ENCODE measurements around the gene AQP1. TPM values are rescaled to one million over a fixed set of nuclear protein-coding genes. Genes with fewer than 3 reads are reported as not detected.
A peak's percentile ranks its signal among the peaks of the same experiment; 100 is the strongest.

Gene AQP1
- total and polyA plus RNA-seq, 4 experiments from 2014 or later, result not detected

- intact Hi-C loops (cut with micrococcal nuclease), result no loop called here
- H3K27me3 ChIP-seq (ENCODE audit: insufficient read depth, low read length), result no peaks in the 10 kb centered on the region
- H3K9me3 Mint-ChIP-seq, result peaks cover 0 to 10% (median 2%) of the 10 kb centered on the region in 8 donors
Observed at GRCh38 chr7:30927559-30927958, 15.9 kb downstream of the AQP1 start.

DNA sequence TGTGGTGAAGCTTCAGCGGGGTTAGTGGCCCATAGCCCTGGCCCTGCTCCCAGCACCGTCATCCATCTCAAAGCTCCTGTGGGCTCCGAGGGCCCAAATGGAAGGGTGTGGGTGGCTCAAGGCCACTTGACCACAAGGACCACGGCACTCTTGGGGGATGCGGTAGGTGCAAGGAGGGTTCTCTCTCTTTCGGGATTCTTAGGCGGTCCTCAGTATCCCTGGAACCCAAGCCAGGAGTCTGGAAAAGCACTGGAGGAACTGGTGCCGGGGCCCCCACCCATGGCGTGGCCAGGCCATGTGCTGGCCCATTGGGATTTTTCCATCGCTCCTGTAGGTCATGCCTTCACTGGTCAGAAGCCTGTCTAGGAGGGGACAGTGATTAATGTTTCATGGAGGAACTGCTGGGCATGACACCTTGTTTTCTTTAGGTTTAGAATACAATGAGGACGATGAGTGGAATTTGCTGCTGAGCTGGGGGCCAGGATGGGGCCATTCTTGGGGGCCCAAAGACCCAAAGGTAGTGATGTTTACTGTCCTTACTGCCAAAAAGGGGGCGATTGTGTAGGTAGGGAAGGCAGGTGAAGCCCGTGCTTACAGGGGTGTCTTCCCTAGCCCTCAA lies 16.7 kb downstream of the AQP1 start:
- no peak for DNase-seq
- no peak overlapping the region for H3K4me3 Mint-ChIP-seq
- no peaks in the 10 kb centered on the region for H3K27me3 Mint-ChIP-seq
- intact Hi-C loops (cut with micrococcal nuclease), result no loop called here
- H3K9me3 ChIP-seq (ENCODE audit: control insufficient read depth in 1 of 2, low read length in 2 of 2), result peaks cover 0 to 4% of the 10 kb centered on the region in 2 donors
- no peaks in the 10 kb centered on the region for H3K36me3 Mint-ChIP-seq
- H3K4me1 Mint-ChIP-seq, result no peaks in the 10 kb centered on the region
- H3K27ac ChIP-seq (ENCODE audit: low read depth, low read length), result no peak overlapping the region
- no peaks in the 10 kb centered on the region for H3K4me1 ChIP-seq (ENCODE audit: insufficient read depth, low read length)
- H3K27me3 ChIP-seq (ENCODE audit: insufficient read depth, low read length), result no peaks in the 10 kb centered on the region
- no peak overlapping the region for H3K4me3 ChIP-seq (ENCODE audit: low read length in 2 of 2)
- H3K9me3 Mint-ChIP-seq, result peaks cover 0 to 10% (median 2%) of the 10 kb centered on the region in 8 donors
- H3K36me3 ChIP-seq (ENCODE audit: insufficient read depth, low read length), result no peaks in the 10 kb centered on the region
- ChIA-PET CTCF (ENCODE audit: partially characterized antibody) (no interaction called here), POLR2A (ENCODE audit: partially characterized antibody) (no interaction called here)
- no peak overlapping the region for H3K27ac Mint-ChIP-seq

More at GRCh38 chr7:30927559-30927958, 15.9 kb downstream of the AQP1 start:
- Histone ChIP-seq H3K36me3 (ENCODE audit: insufficient read depth, low read length) (no peaks in the 10 kb centered on the region), H3K27ac (ENCODE audit: low read depth, low read length) (no peak overlapping the region), H3K4me1 (ENCODE audit: insufficient read depth, low read length) (no peaks in the 10 kb centered on the region), H3K9me3 (ENCODE audit: control insufficient read depth in 1 of 2, low read length in 2 of 2) (peaks cover 0 to 4% of the 10 kb centered on the region in 2 donors), H3K4me3 (ENCODE audit: low read length in 2 of 2) (no peak overlapping the region)
- Mint-ChIP-seq H3K36me3 (no peaks in the 10 kb centered on the region), H3K4me3 (no peak overlapping the region), H3K27ac (no peak overlapping the region), H3K27me3 (no peaks in the 10 kb centered on the region), H3K4me1 (no peaks in the 10 kb centered on the region)
- CTCF ChIA-PET (ENCODE audit: partially characterized antibody), result no interaction called here
- no peak for DNase-seq
- POLR2A ChIA-PET (ENCODE audit: partially characterized antibody), result no interaction called here

DNA sequence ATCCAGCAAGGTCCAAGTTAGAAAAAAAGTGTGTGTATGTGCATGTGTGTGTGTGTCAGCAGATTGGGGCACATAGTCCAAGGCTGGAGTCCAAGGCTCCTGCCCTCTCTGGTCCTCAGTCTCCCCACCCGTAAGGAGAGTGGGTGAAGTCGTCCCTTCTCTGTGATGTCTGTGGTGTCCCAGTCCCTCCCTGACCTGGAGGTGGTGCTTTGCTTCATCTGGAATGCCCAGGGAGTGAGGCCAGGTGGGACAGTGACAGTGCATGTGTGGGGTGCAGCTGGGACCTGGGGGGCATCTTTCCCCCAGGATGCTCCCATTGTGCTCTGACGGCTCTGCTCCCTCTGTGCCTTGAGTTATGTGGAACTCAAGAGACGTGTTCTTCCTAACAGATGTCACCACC lies 18.0 kb downstream of the AQP1 start:
- Mint-ChIP-seq H3K9me3 (peaks cover 0 to 10% (median 2%) of the 10 kb centered on the region in 8 donors), H3K4me1 (no peaks in the 10 kb centered on the region), H3K27me3 (peaks cover 0 to 2% of the 10 kb centered on the region in 2 donors), H3K27ac (peak overlapping the region in 1 of 7 donors; percentile 25), H3K36me3 (no peaks in the 10 kb centered on the region), H3K4me3 (no peak overlapping the region)
- Histone ChIP-seq H3K4me3 (ENCODE audit: low read length in 2 of 2) (no peak overlapping the region), H3K36me3 (ENCODE audit: insufficient read depth, low read length) (no peaks in the 10 kb centered on the region), H3K27ac (ENCODE audit: low read depth, low read length) (no peak overlapping the region), H3K9me3 (ENCODE audit: control insufficient read depth in 1 of 2, low read length in 2 of 2) (peaks cover 0 to 4% of the 10 kb centered on the region in 2 donors), H3K4me1 (ENCODE audit: insufficient read depth, low read length) (no peaks in the 10 kb centered on the region), H3K27me3 (ENCODE audit: insufficient read depth, low read length) (no peaks in the 10 kb centered on the region)
- no peak for DNase-seq
- ChIA-PET CTCF (ENCODE audit: partially characterized antibody) (interaction anchor here (1.2 to 2.3 kb wide), 2 partner anchors 9 to 193 kb away, joined by 3 to 13 read pairs; no protein-coding TSS in a partner anchor), POLR2A (ENCODE audit: partially characterized antibody) (no interaction called here)
- intact Hi-C loops (cut with micrococcal nuclease), result no loop called here

- no peaks in the 10 kb centered on the region for H3K4me1 Mint-ChIP-seq
- H3K27me3 Mint-ChIP-seq, result peaks cover 2 to 4% of the 10 kb centered on the region in 2 donors
- no peak for DNase-seq
- Histone ChIP-seq H3K36me3 (ENCODE audit: insufficient read depth, low read length) (no peaks in the 10 kb centered on the region), H3K9me3 (ENCODE audit: control insufficient read depth in 1 of 2, low read length in 2 of 2) (peaks cover 0 to 4% of the 10 kb centered on the region in 2 donors), H3K4me3 (ENCODE audit: low read length in 2 of 2) (no peak overlapping the region), H3K27ac (ENCODE audit: low read depth, low read length) (no peak overlapping the region), H3K27me3 (ENCODE audit: insufficient read depth, low read length) (no peaks in the 10 kb centered on the region), H3K4me1 (ENCODE audit: insufficient read depth, low read length) (no peaks in the 10 kb centered on the region)
- intact Hi-C loops (cut with micrococcal nuclease), result no loop called here
- no peak overlapping the region for H3K27ac Mint-ChIP-seq
- ChIA-PET CTCF (ENCODE audit: partially characterized antibody) (interaction anchor here (1.2 to 2.3 kb wide), 3 partner anchors 8 to 192 kb away, joined by 3 to 13 read pairs (median 7); no protein-coding TSS in a partner anchor), POLR2A (ENCODE audit: partially characterized antibody) (no interaction called here)
- H3K9me3 Mint-ChIP-seq, result peaks cover 0 to 10% (median 2%) of the 10 kb centered on the region in 8 donors
- no peaks in the 10 kb centered on the region for H3K36me3 Mint-ChIP-seq
- no peak overlapping the region for H3K4me3 Mint-ChIP-seq
Observed at GRCh38 chr7:30930621-30931020, 19.0 kb downstream of the AQP1 start.

- intact Hi-C loops (cut with micrococcal nuclease), result no loop called here
- no peaks in the 10 kb centered on the region for H3K4me1 Mint-ChIP-seq
- Histone ChIP-seq H3K9me3 (ENCODE audit: control insufficient read depth in 1 of 2, low read length in 2 of 2) (peaks cover 0 to 4% of the 10 kb centered on the region in 2 donors), H3K4me1 (ENCODE audit: insufficient read depth, low read length) (no peaks in the 10 kb centered on the region), H3K27me3 (ENCODE audit: insufficient read depth, low read length) (no peaks in the 10 kb centered on the region), H3K27ac (ENCODE audit: low read depth, low read length) (no peak overlapping the region), H3K4me3 (ENCODE audit: low read length in 2 of 2) (no peak overlapping the region), H3K36me3 (ENCODE audit: insufficient read depth, low read length) (no peaks in the 10 kb centered on the region)
- H3K27me3 Mint-ChIP-seq, result peaks cover 2 to 4% of the 10 kb centered on the region in 2 donors
- H3K4me3 Mint-ChIP-seq, result no peak overlapping the region
- CTCF ChIA-PET (ENCODE audit: partially characterized antibody), result interaction anchor here (2.0 to 2.3 kb wide), 2 partner anchors 8 to 52 kb away, joined by 7 to 13 read pairs; no protein-coding TSS in a partner anchor
- no peaks in the 10 kb centered on the region for H3K36me3 Mint-ChIP-seq
- peaks cover 0 to 10% (median 2%) of the 10 kb centered on the region in 8 donors for H3K9me3 Mint-ChIP-seq
- no peak for DNase-seq
- POLR2A ChIA-PET (ENCODE audit: partially characterized antibody), result no interaction called here
- H3K27ac Mint-ChIP-seq, result no peak overlapping the region
Observed at GRCh38 chr7:30931161-30931928, 19.7 kb downstream of the AQP1 start.

GRCh38 chr7:30931929-30932540 lies 20.4 kb downstream of the AQP1 start:
- H3K4me3 ChIP-seq (ENCODE audit: low read length in 2 of 2), result no peak overlapping the region
- H3K27me3 Mint-ChIP-seq, result peaks cover 2 to 4% of the 10 kb centered on the region in 2 donors
- POLR2A ChIA-PET (ENCODE audit: partially characterized antibody), result no interaction called here
- H3K4me1 Mint-ChIP-seq, result no peaks in the 10 kb centered on the region
- intact Hi-C loops (cut with micrococcal nuclease), result no loop called here
- CTCF ChIA-PET (ENCODE audit: partially characterized antibody), result interaction anchor here (2.0 kb wide), 1 partner anchor 51 kb away, joined by 7 read pairs; no protein-coding TSS in a partner anchor
- H3K36me3 ChIP-seq (ENCODE audit: insufficient read depth, low read length), result no peaks in the 10 kb centered on the region
- H3K4me1 ChIP-seq (ENCODE audit: insufficient read depth, low read length), result no peaks in the 10 kb centered on the region
- peaks cover 0 to 5% (median 1%) of the 10 kb centered on the region in 8 donors for H3K9me3 Mint-ChIP-seq
- peaks cover 0 to 4% of the 10 kb centered on the region in 2 donors for H3K9me3 ChIP-seq (ENCODE audit: control insufficient read depth in 1 of 2, low read length in 2 of 2)
- no peak overlapping the region for H3K27ac ChIP-seq (ENCODE audit: low read depth, low read length)
- DNase-seq, result no peak
- no peak overlapping the region for H3K27ac Mint-ChIP-seq
- no peak overlapping the region for H3K4me3 Mint-ChIP-seq
- no peaks in the 10 kb centered on the region for H3K36me3 Mint-ChIP-seq
- no peaks in the 10 kb centered on the region for H3K27me3 ChIP-seq (ENCODE audit: insufficient read depth, low read length)

- no peaks in the 10 kb centered on the region for H3K36me3 Mint-ChIP-seq
- no peak overlapping the region for H3K4me3 Mint-ChIP-seq
- no peak overlapping the region for H3K27ac Mint-ChIP-seq
- no peak overlapping the region for H3K4me3 ChIP-seq (ENCODE audit: low read length in 2 of 2)
- H3K27me3 ChIP-seq (ENCODE audit: insufficient read depth, low read length), result no peaks in the 10 kb centered on the region
- peaks cover 0 to 4% (median under 1%) of the 10 kb centered on the region in 8 donors for H3K9me3 Mint-ChIP-seq
- POLR2A ChIA-PET (ENCODE audit: partially characterized antibody), result no interaction called here
- H3K27me3 Mint-ChIP-seq, result peaks cover 2 to 5% of the 10 kb centered on the region in 2 donors
- DNase-seq, result no peak
- H3K9me3 ChIP-seq (ENCODE audit: control insufficient read depth in 1 of 2, low read length in 2 of 2), result no peaks in the 10 kb centered on the region
- H3K4me1 ChIP-seq (ENCODE audit: insufficient read depth, low read length), result no peaks in the 10 kb centered on the region
- no peaks in the 10 kb centered on the region for H3K4me1 Mint-ChIP-seq
- no peaks in the 10 kb centered on the region for H3K36me3 ChIP-seq (ENCODE audit: insufficient read depth, low read length)
- intact Hi-C loops (cut with micrococcal nuclease), result no loop called here
- CTCF ChIA-PET (ENCODE audit: partially characterized antibody), result no interaction called here
- no peak overlapping the region for H3K27ac ChIP-seq (ENCODE audit: low read depth, low read length)
Observed at GRCh38 chr7:30932562-30932961, 20.9 kb downstream of the AQP1 start.
